Measurements from ENCODE around the gene PLXNA2.

The PLXNA2 gene

GRCh38 chr1:208275083-208275482 is 30.9 kb upstream of the PLXNA2 start:
- Histone ChIP-seq H3K36me3 (ENCODE audit: insufficient read depth, low read depth, low read length) (no peaks in the 10 kb centered on the region), H3K27me3 (ENCODE audit: insufficient read depth, low read length) (peaks cover 3% of the 10 kb centered on the region; the same call in 1 of the 2 replicates), H3K4me1 (ENCODE audit: insufficient read depth, low read length) (peaks cover 26% of the 10 kb centered on the region; the same call in 1 of the 2 replicates), H3K9ac (ENCODE audit: low read depth, low read length) (no peak overlapping the region), H3K27ac (ENCODE audit: low read length) (no peak overlapping the region), H3K4me3 (ENCODE audit: low read length) (no peak overlapping the region), H3K9me3 (ENCODE audit: insufficient read depth, low read depth, low read length) (no peaks in the 10 kb centered on the region)

- Histone ChIP-seq H3K4me3 (ENCODE audit: low read length) (no peak overlapping the region), H3K4me1 (ENCODE audit: insufficient read depth, low read length) (peaks cover 18% of the 10 kb centered on the region; the same call in 1 of the 2 replicates), H3K36me3 (ENCODE audit: insufficient read depth, low read depth, low read length) (no peaks in the 10 kb centered on the region), H3K9me3 (ENCODE audit: insufficient read depth, low read depth, low read length) (no peaks in the 10 kb centered on the region), H3K27ac (ENCODE audit: low read length) (no peak overlapping the region), H3K9ac (ENCODE audit: low read depth, low read length) (no peak overlapping the region), H3K27me3 (ENCODE audit: insufficient read depth, low read length) (peaks cover 6% of the 10 kb centered on the region; the same call in 1 of the 2 replicates)
These were observed 29.3 kb upstream of the PLXNA2 start for GRCh38 chr1:208273386-208274017.

GRCh38 chr1:208272713-208273112 is 28.5 kb upstream of the PLXNA2 start:
- Histone ChIP-seq H3K27ac (ENCODE audit: low read length) (no peak overlapping the region), H3K4me3 (ENCODE audit: low read length) (no peak overlapping the region), H3K36me3 (ENCODE audit: insufficient read depth, low read depth, low read length) (no peaks in the 10 kb centered on the region), H3K4me1 (ENCODE audit: insufficient read depth, low read length) (peaks cover 19% of the 10 kb centered on the region; the same call in 1 of the 2 replicates), H3K9ac (ENCODE audit: low read depth, low read length) (no peak overlapping the region), H3K9me3 (ENCODE audit: insufficient read depth, low read depth, low read length) (no peaks in the 10 kb centered on the region), H3K27me3 (ENCODE audit: insufficient read depth, low read length) (peaks cover 12% of the 10 kb centered on the region)

DNA sequence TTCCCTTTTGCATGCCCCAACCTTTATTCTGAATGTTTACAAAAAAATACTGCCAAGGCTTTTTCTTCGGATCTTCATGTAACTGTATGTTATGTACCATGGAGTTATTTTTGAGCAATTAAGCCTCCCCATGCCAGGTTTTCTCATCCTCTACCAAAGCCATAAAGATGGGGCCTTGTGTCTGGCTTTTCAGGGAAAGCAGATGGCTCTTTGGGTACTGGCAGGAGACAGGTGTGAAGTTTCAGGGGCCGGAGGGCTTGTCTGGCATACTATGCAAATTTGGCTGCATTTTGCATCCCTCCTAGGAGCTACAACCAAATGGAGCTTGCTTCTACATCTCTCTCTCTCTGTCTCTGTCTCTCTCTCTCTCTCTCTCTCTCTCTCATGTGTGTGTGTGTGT is 28.1 kb upstream of the PLXNA2 start:
- Histone ChIP-seq H3K27ac (ENCODE audit: low read length) (no peak overlapping the region), H3K4me1 (ENCODE audit: insufficient read depth, low read length) (peaks cover 19% of the 10 kb centered on the region; the same call in 1 of the 2 replicates), H3K27me3 (ENCODE audit: insufficient read depth, low read length) (peaks cover 13% of the 10 kb centered on the region), H3K9ac (ENCODE audit: low read depth, low read length) (no peak overlapping the region), H3K36me3 (ENCODE audit: insufficient read depth, low read depth, low read length) (no peaks in the 10 kb centered on the region), H3K4me3 (ENCODE audit: low read length) (no peak overlapping the region), H3K9me3 (ENCODE audit: insufficient read depth, low read depth, low read length) (no peaks in the 10 kb centered on the region)

DNA sequence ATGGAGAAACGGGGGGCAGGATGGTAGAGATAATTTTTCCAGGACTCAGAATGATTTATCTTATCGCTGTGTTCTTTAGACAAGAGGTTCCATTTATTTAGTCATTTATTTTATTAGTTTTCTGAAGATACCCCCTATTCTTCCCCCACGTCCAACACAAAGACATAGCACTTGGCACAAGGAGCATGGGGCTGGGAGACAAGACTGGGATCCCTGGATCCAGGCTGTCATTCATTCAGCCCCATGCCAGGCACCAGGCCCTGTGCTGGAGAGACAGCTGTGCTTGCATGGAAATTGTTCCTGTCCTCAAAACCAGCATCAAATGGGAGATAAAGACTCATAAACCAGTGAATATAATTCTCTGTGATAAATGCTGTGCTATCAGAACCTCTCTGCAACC is 27.1 kb upstream of the PLXNA2 start:
- Histone ChIP-seq H3K27me3 (ENCODE audit: insufficient read depth, low read length) (peaks cover 13% of the 10 kb centered on the region), H3K4me1 (ENCODE audit: insufficient read depth, low read length) (peaks cover 19% of the 10 kb centered on the region; the same call in 1 of the 2 replicates)

GRCh38 chr1:208270651-208271141 is 26.5 kb upstream of the PLXNA2 start:
- Histone ChIP-seq H3K4me3 (ENCODE audit: low read length) (no peak overlapping the region), H3K4me1 (ENCODE audit: insufficient read depth, low read length) (peaks cover 19% of the 10 kb centered on the region; the same call in 1 of the 2 replicates)

More for the DNA sequence above, 27.1 kb upstream of the PLXNA2 start:
- Histone ChIP-seq H3K9ac (ENCODE audit: low read depth, low read length) (no peak overlapping the region), H3K4me3 (ENCODE audit: low read length) (no peak overlapping the region), H3K27ac (ENCODE audit: low read length) (no peak overlapping the region), H3K9me3 (ENCODE audit: insufficient read depth, low read depth, low read length) (no peaks in the 10 kb centered on the region), H3K36me3 (ENCODE audit: insufficient read depth, low read depth, low read length) (no peaks in the 10 kb centered on the region)

DNA sequence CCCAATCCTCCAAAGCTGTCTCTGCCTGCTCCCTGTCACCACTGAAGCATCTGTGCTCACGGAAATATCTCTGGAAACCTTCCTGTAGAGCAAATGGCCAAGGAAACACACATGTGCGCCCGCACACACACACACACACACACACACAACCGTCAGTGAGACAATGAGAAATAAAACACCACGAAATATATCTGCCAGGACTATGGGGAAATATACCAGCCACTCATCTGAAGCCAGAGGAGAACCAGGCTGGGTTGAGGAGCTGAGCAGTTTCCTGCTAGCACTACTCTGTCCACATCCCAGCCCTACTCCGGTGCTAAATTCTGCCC is 25.1 kb upstream of the PLXNA2 start:
- H3K4me1 ChIP-seq (ENCODE audit: insufficient read depth, low read length), result peaks cover 19% of the 10 kb centered on the region; the same call in 1 of the 2 replicates
- no peaks in the 10 kb centered on the region for H3K36me3 ChIP-seq (ENCODE audit: insufficient read depth, low read depth, low read length)
- peaks cover 10% of the 10 kb centered on the region for H3K27me3 ChIP-seq (ENCODE audit: insufficient read depth, low read length)
- no peak overlapping the region for H3K27ac ChIP-seq (ENCODE audit: low read length)
- no peaks in the 10 kb centered on the region for H3K9me3 ChIP-seq (ENCODE audit: insufficient read depth, low read depth, low read length)
- H3K4me3 ChIP-seq (ENCODE audit: low read length), result no peak overlapping the region
- H3K9ac ChIP-seq (ENCODE audit: low read depth, low read length), result no peak overlapping the region

More at GRCh38 chr1:208270651-208271141, 26.5 kb upstream of the PLXNA2 start:
- no peak overlapping the region; the same call in 1 of the 2 replicates for H3K9ac ChIP-seq (ENCODE audit: low read depth, low read length)
- H3K27me3 ChIP-seq (ENCODE audit: insufficient read depth, low read length), result peaks cover 13% of the 10 kb centered on the region
- H3K27ac ChIP-seq (ENCODE audit: low read length), result no peak overlapping the region
- H3K9me3 ChIP-seq (ENCODE audit: insufficient read depth, low read depth, low read length), result no peaks in the 10 kb centered on the region
- no peaks in the 10 kb centered on the region for H3K36me3 ChIP-seq (ENCODE audit: insufficient read depth, low read depth, low read length)

DNA sequence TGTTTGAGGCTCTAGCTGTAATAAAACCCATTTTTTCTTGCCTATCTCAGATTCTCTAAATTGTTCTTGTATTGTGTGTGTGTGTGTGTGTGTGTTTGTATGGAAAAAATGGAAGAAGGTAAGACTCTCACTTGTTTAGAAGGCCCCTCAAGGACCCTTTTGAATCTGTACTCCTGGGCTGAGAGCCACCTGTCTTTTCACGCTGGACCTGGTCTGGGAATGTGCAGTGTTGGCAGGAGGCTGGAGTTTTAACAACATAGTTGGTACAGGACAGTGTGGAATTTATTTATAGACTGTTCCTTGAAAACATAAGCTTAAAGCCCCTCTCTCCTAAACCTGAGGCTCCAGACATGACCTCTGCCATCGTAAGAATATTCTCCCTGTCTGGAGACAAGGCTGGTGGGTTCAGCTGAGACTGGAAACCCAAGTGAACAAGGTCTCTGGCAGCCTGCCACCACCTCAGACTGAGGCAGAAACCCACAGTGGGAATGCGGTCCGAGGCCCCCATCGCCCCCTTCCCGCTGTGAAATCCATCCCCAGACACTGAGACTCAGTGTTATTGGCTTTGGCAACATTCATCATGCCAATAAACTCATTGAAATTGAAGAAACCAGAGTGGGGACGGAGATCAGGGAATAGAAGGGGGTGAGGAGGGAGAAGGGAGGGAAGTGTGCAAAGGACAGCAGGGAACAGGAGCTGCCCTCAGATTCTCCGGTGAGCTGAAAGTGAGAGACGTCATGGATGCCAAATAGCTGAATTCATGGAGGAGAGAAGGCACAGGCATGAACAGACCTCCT is 24.6 kb upstream of the PLXNA2 start:
- Histone ChIP-seq H3K4me3 (ENCODE audit: low read length) (no peak overlapping the region), H3K9me3 (ENCODE audit: insufficient read depth, low read depth, low read length) (no peaks in the 10 kb centered on the region), H3K9ac (ENCODE audit: low read depth, low read length) (no peak overlapping the region), H3K27ac (ENCODE audit: low read length) (no peak overlapping the region), H3K27me3 (ENCODE audit: insufficient read depth, low read length) (peaks cover 10% of the 10 kb centered on the region), H3K4me1 (ENCODE audit: insufficient read depth, low read length) (peaks cover 19% of the 10 kb centered on the region; the same call in 1 of the 2 replicates), H3K36me3 (ENCODE audit: insufficient read depth, low read depth, low read length) (no peaks in the 10 kb centered on the region)

DNA sequence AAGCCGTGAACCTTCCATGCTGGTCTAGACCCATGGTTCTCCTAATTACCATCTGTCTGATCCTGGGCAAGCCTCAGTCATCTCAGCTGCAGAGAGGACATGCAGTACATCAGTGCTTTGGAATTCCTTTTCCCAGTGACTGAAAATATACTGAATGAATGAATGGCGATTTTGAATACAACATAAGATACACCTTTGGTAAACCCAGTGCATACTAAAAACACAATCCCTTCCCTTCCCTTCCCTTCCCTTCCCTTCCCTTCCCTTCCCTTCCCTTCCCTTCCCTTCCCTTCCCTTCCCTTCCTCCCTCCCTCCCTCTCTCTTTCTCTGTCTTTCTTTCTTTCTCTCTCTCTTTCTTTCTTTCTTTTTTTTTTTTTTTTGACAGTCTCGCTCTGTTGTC is 21.3 kb upstream of the PLXNA2 start:
- H3K27ac ChIP-seq (ENCODE audit: low read length), result no peak overlapping the region
- no peak overlapping the region for H3K9ac ChIP-seq (ENCODE audit: low read depth, low read length)
- peaks cover 10% of the 10 kb centered on the region for H3K27me3 ChIP-seq (ENCODE audit: insufficient read depth, low read length)
- no peak overlapping the region for H3K4me3 ChIP-seq (ENCODE audit: low read length)
- no peaks in the 10 kb centered on the region for H3K9me3 ChIP-seq (ENCODE audit: insufficient read depth, low read depth, low read length)
- peaks cover 10% of the 10 kb centered on the region; the same call in 1 of the 2 replicates for H3K4me1 ChIP-seq (ENCODE audit: insufficient read depth, low read length)
- H3K36me3 ChIP-seq (ENCODE audit: insufficient read depth, low read depth, low read length), result no peaks in the 10 kb centered on the region

DNA sequence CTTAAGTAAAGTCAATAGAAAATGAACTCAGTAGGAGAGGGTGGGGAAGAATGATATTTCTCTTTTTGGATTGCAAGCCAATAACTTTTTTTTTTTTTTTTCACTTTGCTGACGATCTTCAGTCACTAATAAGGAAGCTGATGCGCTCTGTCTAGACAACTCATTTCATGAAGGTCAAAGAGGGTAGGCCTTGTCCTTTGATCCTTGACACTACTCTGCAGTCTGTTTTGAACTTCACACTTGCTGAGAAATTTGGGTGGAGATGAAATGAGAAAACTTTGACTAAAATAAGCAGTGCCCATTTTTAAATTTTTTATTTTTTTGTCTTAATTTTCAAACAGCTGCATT is 20.9 kb upstream of the PLXNA2 start:
- H3K4me3 ChIP-seq (ENCODE audit: low read length), result no peak overlapping the region

GRCh38 chr1:208264469-208265121 is 20.4 kb upstream of the PLXNA2 start:
- Histone ChIP-seq H3K27me3 (ENCODE audit: insufficient read depth, low read length) (peaks cover 10% of the 10 kb centered on the region), H3K4me1 (ENCODE audit: insufficient read depth, low read length) (peaks cover 3% of the 10 kb centered on the region; the same call in 1 of the 2 replicates)

More for the DNA sequence above, 20.9 kb upstream of the PLXNA2 start:
- Histone ChIP-seq H3K9me3 (ENCODE audit: insufficient read depth, low read depth, low read length) (no peaks in the 10 kb centered on the region), H3K36me3 (ENCODE audit: insufficient read depth, low read depth, low read length) (no peaks in the 10 kb centered on the region), H3K9ac (ENCODE audit: low read depth, low read length) (no peak overlapping the region), H3K27ac (ENCODE audit: low read length) (no peak overlapping the region), H3K27me3 (ENCODE audit: insufficient read depth, low read length) (peaks cover 10% of the 10 kb centered on the region), H3K4me1 (ENCODE audit: insufficient read depth, low read length) (peaks cover 6% of the 10 kb centered on the region; the same call in 1 of the 2 replicates)

More at GRCh38 chr1:208264469-208265121, 20.4 kb upstream of the PLXNA2 start:
- no peak overlapping the region for H3K4me3 ChIP-seq (ENCODE audit: low read length)
- no peaks in the 10 kb centered on the region for H3K36me3 ChIP-seq (ENCODE audit: insufficient read depth, low read depth, low read length)
- no peak overlapping the region for H3K9ac ChIP-seq (ENCODE audit: low read depth, low read length)
- H3K9me3 ChIP-seq (ENCODE audit: insufficient read depth, low read depth, low read length), result no peaks in the 10 kb centered on the region
- no peak overlapping the region for H3K27ac ChIP-seq (ENCODE audit: low read length)

Data from iPS-20b (cell line).